Measurements from ENCODE around the gene SSB.

GRCh38 chr2:169839954-169840746 lies 41.5 kb downstream of the SSB start:
- TF ChIP-seq CTCF (conservative IDR thresholded peaks at IDR 0.05), result no peak
- no peak for TF ChIP-seq ZFX (IDR thresholded peaks at IDR 0.05)
